Transverse colon (tissue), 4 donors: ENCODE results near the gene STK35. TPM values are rescaled to one million over a fixed set of nuclear protein-coding genes. Genes with fewer than 3 reads are reported as not detected.

Source experiments
- DNase-seq: peaks from one replicate; pipeline ENCODE4 v3.0.0-alpha.2; 2019
- H3K27ac ChIP-seq, 4 donors: fragments of 200-600 bp; sonication (generic); 2 replicates each; pipeline ENCODE4 v1.5.1; 2016 to 2018; ENCODE audit warnings: inconsistent platforms in 4 of 4
- H3K27me3 ChIP-seq: fragments of 200-600 bp; sonication (generic); 2 replicates; pipeline ENCODE4 v1.5.1; 2017; ENCODE audit warnings: inconsistent platforms
- H3K36me3 ChIP-seq, 4 donors: fragments of 200-600 bp; sonication (generic); 2 replicates each; pipeline ENCODE4 v1.5.1; 2017 to 2019; ENCODE audit warnings: inconsistent platforms in 4 of 4
- H3K4me1 ChIP-seq, 4 donors: fragments of 200-600 bp; sonication (generic); 2 replicates each; pipeline ENCODE4 v1.5.1; 2017 to 2020; ENCODE audit warnings: inconsistent platforms in 4 of 4
- H3K4me3 ChIP-seq, 4 donors: fragments of 200-600 bp; sonication (generic); 1 replicate in 1 of 4; 2 replicates in 3 of 4; pipeline versions ENCODE4 v1.5.1 to v1.6.1; 2017 to 2019; ENCODE audit warnings: inconsistent platforms in 4 of 4
- H3K9me3 ChIP-seq, 2 donors: fragments of 200-600 bp; sonication (generic); 2 replicates each; pipeline ENCODE4 v1.5.1; 2017 to 2019; ENCODE audit warnings: inconsistent platforms in 2 of 2
- EP300 ChIP-seq: sonication (generic); formaldehyde crosslinking; IDR thresholded peaks from one replicate; pipeline ENCODE4 v1.6.1; 2017; ENCODE audit warnings: antibody characterized with exemption, low read depth
- POLR2A ChIP-seq: fragments of 450-650 bp; IDR thresholded peaks from one replicate; pipeline ENCODE4 v1.6.1; 2016; ENCODE audit warnings: antibody characterized with exemption, mild to moderate bottlenecking, moderate library complexity
- POLR2AphosphoS5 ChIP-seq, 3 donors: sonication (generic); formaldehyde crosslinking; IDR thresholded peaks; one replicate each; pipeline ENCODE4 v1.6.1; 2016; ENCODE audit warnings: antibody characterized with exemption in 3 of 3
- WGBS, 2 donors: methylation state at CpG; one replicate each; pipeline ENCODE4 v1.1.5; 2018; ENCODE audit warnings: low coverage in 1 of 2; 5-methylcytosine and 5-hydroxymethylcytosine counted together
- in situ Hi-C, 4 donors: fragments of 200-750 bp; cut with MboI; loops; one replicate each; pipeline versions ENCODE4 v1.15.0 to v1.15.1; 2017; ENCODE audit warnings: low sequenced_read_pairs in 3 of 4, low pct_ligation_motif_present in 1 of 4, low pct_unique_long_range_greater_than_20kb in 1 of 4
- intact Hi-C: fragments of 100-400 bp; cut with DNase I; formaldehyde crosslinking; loops from one replicate; pipeline ENCODE4 v1.15.1; 2023; ENCODE audit warnings: low total_unique reads
- total RNA-seq, 4 donors: library from RNA; depleted of rRNA; stranded (reverse); fragments of >200 nt; gene quantifications; one replicate each; pipeline ENCODE4 v1.1.0, GENCODE V29; 2016
- TF ChIP-seq, protein P1 (sequence below), 5 experiments: fragments of 200-600 bp in 3 of 5; fragments of 450-650 bp in 2 of 5; sonication (generic) in 3 of 5; IDR thresholded peaks; 1 replicate in 2 of 5; 2 replicates in 3 of 5; pipeline ENCODE4 v1.5.1; 2016 to 2017; ENCODE audit warnings: antibody characterized with exemption in 5 of 5, inconsistent platforms in 3 of 5, mild to moderate bottlenecking in 2 of 5, moderate library complexity in 1 of 5

The STK35 gene
- total RNA-seq, 4 donors from 2014 or later = 19.9 to 27.9 (median 23.9) TPM

DNA sequence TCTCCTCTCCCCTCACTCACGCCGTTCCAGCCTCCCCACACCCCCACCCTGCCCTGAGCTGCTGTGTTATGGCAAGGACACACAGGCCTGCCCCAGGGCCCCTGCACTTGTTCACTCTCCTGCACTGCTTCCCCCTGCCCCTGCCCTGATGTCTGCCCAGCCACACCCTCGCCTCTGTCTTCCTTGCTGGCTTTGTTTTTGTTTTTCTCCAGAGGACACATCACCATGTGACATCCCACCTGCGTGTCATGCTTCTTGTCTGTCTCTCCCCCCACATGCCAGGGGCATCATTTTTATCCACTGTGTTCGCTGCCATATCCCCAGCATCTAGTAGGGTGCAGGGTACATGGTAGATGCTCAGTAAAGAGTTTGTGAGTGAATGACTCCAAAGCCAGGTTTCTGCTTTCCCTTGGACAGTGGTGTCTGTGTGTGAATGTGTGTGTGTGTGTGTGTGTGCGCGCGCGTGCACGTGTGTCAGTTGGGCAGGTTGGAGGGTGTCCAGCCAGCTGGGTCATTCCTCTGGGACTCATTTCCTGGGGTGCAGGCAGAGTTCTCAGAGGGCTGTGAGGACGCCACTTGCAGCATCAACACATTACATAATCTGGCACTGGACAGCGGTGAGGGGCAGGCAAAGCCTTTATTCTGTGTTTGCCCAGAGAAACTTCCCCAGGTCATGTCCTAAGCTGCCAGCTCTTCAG lies 60.6 kb downstream of the STK35 start:
- no peak overlapping the region for H3K27ac ChIP-seq
- in situ Hi-C loops = loop anchor here in 2 of 4 donors (25.0 kb wide), 2 partner anchors 375 to 400 kb away; no protein-coding TSS in a partner anchor
- 62 to 78% methylated on average over 5 to 12 of the region's 12 CpGs for whole genome bisulfite sequencing, 2 donors

GRCh38 chr20:2162823-2163166 lies 61.2 kb downstream of the STK35 start:
- no peaks in the 10 kb centered on the region for H3K4me1 ChIP-seq
- no peak overlapping the region for H3K4me3 ChIP-seq
- no peak for DNase-seq
- TF ChIP-seq POLR2A (no peak), POLR2AphosphoS5 (IDR thresholded peaks at IDR 0.05) (no peak), EP300 (no peak)
- TF ChIP-seq, protein P1, sequence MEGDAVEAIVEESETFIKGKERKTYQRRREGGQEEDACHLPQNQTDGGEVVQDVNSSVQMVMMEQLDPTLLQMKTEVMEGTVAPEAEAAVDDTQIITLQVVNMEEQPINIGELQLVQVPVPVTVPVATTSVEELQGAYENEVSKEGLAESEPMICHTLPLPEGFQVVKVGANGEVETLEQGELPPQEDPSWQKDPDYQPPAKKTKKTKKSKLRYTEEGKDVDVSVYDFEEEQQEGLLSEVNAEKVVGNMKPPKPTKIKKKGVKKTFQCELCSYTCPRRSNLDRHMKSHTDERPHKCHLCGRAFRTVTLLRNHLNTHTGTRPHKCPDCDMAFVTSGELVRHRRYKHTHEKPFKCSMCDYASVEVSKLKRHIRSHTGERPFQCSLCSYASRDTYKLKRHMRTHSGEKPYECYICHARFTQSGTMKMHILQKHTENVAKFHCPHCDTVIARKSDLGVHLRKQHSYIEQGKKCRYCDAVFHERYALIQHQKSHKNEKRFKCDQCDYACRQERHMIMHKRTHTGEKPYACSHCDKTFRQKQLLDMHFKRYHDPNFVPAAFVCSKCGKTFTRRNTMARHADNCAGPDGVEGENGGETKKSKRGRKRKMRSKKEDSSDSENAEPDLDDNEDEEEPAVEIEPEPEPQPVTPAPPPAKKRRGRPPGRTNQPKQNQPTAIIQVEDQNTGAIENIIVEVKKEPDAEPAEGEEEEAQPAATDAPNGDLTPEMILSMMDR (IDR thresholded peaks at IDR 0.05) = no peak
- in situ Hi-C loops = loop anchor here in 2 of 4 donors (25.0 kb wide), 2 partner anchors 375 to 400 kb away; no protein-coding TSS in a partner anchor
- H3K27me3 ChIP-seq = no peaks in the 10 kb centered on the region
- no peak overlapping the region for H3K27ac ChIP-seq
- no peaks in the 10 kb centered on the region for H3K36me3 ChIP-seq
- WGBS, 2 donors = 86% methylated on average over 11 of the region's 11 CpGs; no CpG with 5 or more reads in 1 of the 2 donors
- H3K9me3 ChIP-seq = no peaks in the 10 kb centered on the region
- intact Hi-C loops = no loop called here

More for the DNA sequence above, 60.6 kb downstream of the STK35 start:
- no peak for TF ChIP-seq POLR2AphosphoS5 (IDR thresholded peaks at IDR 0.05)
- TF ChIP-seq EP300 = no peak
- no peak for TF ChIP-seq POLR2A
- TF ChIP-seq, protein P1 (IDR thresholded peaks at IDR 0.05) = no peak
- no peaks in the 10 kb centered on the region for H3K36me3 ChIP-seq
- no peaks in the 10 kb centered on the region for H3K27me3 ChIP-seq
- intact Hi-C loops = no loop called here
- no peaks in the 10 kb centered on the region for H3K9me3 ChIP-seq
- H3K4me3 ChIP-seq = no peak overlapping the region
- no peaks in the 10 kb centered on the region for H3K4me1 ChIP-seq
- no peak for DNase-seq

DNA sequence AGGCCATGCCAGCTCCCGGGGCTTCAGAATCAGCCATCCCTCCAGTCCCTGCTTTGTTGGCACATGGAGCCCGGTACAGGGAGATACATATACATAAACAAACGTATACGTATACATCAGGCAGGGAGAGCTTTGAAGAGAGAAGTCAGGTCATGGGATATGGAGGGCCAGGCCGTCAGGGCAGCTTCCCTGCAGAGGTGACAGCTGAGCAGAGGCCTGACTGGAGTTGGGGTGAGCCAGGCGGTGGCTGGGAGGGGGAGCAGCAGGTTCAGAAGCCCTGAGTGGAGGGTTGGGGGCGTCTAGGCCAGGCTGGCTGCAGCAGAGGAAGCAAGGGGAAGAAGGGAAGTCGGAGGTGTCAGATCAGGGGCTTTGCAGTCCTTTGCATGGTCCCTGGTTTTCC lies 61.7 kb downstream of the STK35 start:
- H3K9me3 ChIP-seq = no peaks in the 10 kb centered on the region

DNA sequence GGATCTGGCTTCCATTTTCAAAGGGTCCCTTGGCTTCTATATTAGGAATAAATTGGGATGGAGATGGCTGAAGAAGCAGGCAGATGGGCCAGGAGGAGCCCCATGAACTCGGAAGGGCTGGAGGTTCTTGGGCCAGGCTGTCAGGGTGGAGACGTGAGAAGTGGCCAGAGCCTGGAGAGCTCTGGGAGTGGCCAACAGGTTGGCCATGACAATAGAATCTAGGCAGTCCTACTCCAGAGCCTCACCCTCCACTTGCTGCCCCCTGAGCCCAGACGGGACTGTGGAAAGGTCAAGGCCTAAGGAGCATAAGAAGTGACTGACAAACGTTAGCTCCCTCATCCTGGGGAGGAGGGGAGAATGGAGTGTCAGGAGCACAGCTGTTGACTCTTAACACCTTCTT lies 62.1 kb downstream of the STK35 start:
- no peak for DNase-seq
- WGBS, 2 donors = 67% methylated on average over 4 of the region's 4 CpGs; no CpG with 5 or more reads in 1 of the 2 donors
- no peaks in the 10 kb centered on the region for H3K9me3 ChIP-seq
- no peak overlapping the region for H3K4me3 ChIP-seq
- H3K27me3 ChIP-seq = no peaks in the 10 kb centered on the region
- TF ChIP-seq, protein P1 (IDR thresholded peaks at IDR 0.05) = no peak
- TF ChIP-seq POLR2AphosphoS5 (IDR thresholded peaks at IDR 0.05) (no peak), POLR2A (no peak), EP300 (no peak)
- intact Hi-C loops = no loop called here
- in situ Hi-C loops = loop anchor here in 2 of 4 donors (25.0 kb wide), 2 partner anchors 376 to 401 kb away; no protein-coding TSS in a partner anchor
- no peaks in the 10 kb centered on the region for H3K4me1 ChIP-seq
- no peak overlapping the region for H3K27ac ChIP-seq
- no peaks in the 10 kb centered on the region for H3K36me3 ChIP-seq

More for the DNA sequence above, 61.7 kb downstream of the STK35 start:
- in situ Hi-C loops = loop anchor here in 2 of 4 donors (25.0 kb wide), 2 partner anchors 376 to 401 kb away; no protein-coding TSS in a partner anchor
- DNase-seq = no peak
- 80% methylated on average over 8 of the region's 8 CpGs; no CpG with 5 or more reads in 1 of the 2 donors for WGBS, 2 donors
- Histone ChIP-seq H3K4me3 (no peak overlapping the region), H3K4me1 (no peaks in the 10 kb centered on the region), H3K27me3 (no peaks in the 10 kb centered on the region), H3K36me3 (no peaks in the 10 kb centered on the region), H3K27ac (no peak overlapping the region)
- intact Hi-C loops = no loop called here
- TF ChIP-seq POLR2A = no peak
